Right renal pelvis (tissue), 4 donors: ENCODE results near the gene FLOT1. TPM values are rescaled to one million over a fixed set of nuclear protein-coding genes. Genes with fewer than 3 reads are reported as not detected.
"Not testable (repeated sequence)": the region's sequence is repeated elsewhere in the genome, so short reads cannot be mapped to it uniquely, and the experiment has no call there.

Experiments used
- DNase-seq, 4 donors: peaks; one replicate each; pipeline ENCODE4 v3.0.0-alpha.2; 2013; ENCODE audit warnings: low read depth in 4 of 4, low spot score in 3 of 4, missing footprints in 1 of 4
- polyA plus RNA-seq, 4 donors: library from polyadenylated mRNA; unstranded; fragments of 120-200 nt; gene quantifications; one replicate each; pipeline ENCODE4 v1.2.1, GENCODE V29; 2013; ENCODE audit not compliant: insufficient read length in 4 of 4

Gene FLOT1
- polyA plus RNA-seq, 4 donors = 135 to 145 (median 143) TPM

DNA sequence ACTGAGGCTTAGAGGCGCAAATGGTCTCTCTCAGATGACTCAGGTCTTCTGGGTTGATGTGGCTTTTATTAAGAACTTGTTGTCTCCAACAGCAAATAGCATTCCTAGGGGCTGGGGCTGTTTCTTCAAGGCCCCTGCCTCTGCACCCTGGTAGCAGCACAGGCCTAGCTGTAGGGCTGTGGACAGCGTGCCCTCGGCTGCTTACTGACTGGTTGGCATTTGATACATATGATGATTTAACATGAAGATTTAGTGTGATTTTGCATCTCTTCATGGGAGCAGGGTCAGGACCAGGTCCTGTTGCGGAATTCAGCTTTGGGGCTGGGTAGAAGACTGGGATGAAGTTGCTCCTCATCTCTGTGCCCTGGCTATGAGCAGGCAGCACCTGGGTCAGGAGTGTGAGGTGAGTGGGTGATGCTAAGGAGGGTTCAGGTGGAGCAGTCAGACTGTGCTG lies 26.2 kb upstream of the FLOT1 start:
- DNase-seq = no peak

DNA sequence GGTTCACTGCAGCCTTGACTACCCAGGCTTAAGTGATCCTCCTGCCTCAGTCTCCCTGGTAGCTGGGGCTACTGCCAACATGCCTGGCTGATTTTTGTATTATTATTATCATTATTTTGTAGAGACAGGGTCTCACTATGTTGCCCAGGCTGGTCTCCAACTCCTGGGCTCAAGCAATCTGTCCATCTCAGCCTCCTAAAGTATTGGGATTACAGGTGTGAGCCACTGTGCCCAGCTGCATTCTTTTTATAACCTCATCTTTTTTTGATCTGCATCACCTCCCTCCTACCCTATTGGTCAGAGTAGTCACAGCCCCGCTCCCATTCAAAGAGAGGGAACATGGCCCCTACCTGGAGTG lies 25.4 kb upstream of the FLOT1 start:
- no peak for DNase-seq

DNA sequence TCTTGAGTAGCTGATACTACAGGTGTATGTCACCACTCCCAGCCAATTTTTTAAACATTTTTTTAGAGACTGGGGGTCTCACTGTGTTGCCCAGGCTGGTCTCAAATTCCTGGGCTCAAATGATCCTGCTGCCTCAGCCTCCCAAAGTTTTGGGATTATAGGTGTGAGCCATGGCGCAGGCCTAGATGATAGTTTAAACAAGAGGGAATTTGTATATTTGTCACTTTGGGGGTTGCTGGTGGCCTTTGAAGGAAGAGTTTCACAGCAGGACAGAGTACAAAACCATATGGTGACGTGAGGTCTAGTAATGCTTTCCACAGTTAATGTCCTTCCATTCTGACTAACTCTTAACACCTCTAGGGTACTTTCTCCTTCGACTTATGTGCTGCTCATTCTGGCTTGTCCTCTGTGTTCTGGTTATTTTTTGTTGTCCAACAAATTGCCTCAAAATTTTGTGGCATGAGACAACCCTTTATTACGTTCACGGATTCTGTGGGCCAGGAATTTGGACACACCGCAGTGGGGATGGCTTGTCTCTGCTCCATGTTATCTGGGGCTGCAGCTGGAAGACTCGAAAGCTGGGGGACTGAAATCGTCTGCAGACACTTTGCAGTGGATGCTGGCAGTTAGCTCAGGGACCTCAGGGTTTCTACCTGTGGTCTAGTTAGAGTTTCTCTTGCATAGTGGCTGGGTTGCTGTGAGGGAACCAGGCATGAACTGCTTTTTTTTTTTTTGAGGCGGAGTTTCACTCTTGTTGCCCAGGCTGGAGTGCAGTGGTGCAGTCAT lies 24.9 kb upstream of the FLOT1 start:
- DNase-seq = no peak

DNA sequence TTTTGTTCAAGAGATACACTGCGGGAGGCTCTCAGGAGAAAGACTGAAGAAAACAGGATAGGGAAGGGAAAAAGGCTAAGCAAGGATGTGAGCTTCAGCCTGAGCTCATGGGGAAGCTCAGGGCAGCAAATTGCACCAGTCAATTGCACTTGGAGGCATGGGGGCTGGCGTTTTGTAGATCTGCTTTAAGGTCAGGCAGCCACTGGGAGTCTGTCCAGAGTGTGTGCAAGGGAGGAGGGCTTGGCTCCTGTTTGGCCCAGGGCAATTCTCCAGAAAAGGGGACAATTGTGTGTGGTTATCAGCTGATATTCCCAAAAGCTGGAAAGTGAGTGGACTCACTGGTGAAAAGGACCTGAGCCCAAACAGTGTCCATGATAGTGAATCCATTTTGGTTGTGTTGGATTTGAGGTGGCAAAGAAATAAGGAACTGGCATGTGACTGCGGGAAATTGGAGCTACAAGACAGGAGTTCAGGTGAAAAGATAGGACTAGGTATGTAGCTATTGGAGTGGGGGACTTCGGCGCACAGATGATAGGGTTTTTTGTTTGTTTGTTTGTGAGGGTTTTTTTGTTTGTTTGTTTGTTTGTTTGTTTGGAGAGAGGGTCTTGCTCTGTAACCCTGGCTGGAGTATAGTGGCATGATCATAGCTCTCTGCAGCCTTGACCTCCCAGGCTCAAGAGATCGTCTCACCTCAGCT lies 24.1 kb upstream of the FLOT1 start:
- DNase-seq = no peak

DNA sequence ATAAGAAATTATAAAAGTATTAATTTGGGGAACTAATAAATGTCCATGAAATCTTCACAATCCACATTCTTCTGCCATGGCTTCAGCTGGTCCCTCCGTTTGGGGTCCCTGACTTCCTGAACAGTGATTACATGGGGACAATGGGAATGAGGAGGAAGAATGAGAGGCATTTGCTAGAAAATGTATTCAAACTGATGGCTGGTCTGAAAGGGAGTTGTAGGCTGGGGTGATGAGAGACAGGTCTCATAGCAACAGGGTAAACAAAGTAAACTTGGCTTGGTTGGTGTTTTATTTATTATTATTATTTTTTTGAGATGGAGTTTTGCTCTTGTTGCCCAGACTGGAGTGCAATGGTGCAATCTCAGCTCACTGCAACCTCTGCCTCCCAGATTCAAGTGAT lies 23.0 kb upstream of the FLOT1 start:
- DNase-seq = not testable (repeated sequence)

DNA sequence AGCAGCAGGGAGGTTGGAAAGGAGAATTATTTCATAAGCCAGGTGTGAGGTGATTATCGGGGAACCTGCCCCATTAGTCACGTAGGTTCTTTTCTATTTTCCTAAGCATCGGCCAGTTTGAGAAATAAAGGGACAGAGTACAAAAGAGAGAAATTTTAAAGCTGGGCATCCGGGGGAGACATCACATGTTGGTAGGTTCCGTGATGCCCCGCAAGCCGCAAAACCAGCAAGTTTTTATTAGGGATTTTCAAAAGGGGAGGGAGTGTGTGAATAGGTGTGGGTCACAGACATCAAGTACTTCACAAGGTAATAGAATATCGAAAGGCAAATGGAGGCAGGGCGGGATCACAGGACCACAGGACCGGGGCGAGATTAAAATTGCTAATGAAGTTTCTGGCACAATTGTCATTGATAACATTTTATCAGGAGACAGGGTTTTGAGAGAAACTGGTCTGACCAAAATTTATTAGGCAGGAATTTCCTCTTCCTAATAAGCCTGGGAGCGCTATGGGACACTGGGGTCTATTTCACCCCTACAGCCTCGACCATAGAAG lies 22.1 kb upstream of the FLOT1 start:
- not testable (repeated sequence) for DNase-seq

DNA sequence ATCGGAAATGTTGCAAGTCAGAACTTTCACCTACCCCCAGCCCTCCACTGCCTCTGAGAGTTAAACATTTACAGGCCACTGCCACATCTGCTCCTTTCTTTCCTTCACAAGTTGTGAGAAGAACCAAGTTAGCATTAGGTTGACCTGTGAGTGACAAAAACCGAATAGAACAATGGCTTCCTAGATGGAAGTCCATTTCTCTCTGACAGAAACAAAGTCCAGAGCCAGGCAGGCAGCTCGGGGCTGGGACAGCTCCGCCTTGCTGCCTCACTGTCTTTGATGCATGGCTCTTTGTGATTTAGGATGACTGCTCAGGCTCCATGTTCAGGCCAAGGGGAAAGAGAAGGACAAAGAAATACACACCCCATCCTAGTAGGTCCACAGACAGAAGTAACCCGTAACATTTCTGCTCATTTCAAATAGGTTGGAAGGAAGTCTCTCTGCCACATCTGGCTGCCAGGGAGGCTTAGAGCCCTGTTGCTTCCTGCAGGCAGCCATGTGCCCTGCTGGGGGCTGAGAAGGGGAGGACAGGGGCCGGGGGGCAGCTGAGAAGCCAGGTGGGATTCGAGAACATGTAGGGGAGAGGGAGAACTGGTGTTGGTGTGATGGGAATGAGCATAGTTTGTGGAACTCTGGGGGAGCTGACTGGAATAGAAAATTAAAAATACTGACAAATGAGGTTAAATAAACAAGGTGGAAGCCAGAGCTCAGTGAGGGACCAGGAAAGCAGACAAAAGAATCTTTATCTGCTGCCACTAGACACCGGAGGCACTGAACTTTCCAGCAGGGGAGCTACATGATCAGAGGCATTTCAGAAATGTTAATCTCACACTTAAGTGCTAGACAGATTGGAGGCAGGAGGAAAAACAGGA lies 21.4 kb upstream of the FLOT1 start:
- DNase-seq = no peak

DNA sequence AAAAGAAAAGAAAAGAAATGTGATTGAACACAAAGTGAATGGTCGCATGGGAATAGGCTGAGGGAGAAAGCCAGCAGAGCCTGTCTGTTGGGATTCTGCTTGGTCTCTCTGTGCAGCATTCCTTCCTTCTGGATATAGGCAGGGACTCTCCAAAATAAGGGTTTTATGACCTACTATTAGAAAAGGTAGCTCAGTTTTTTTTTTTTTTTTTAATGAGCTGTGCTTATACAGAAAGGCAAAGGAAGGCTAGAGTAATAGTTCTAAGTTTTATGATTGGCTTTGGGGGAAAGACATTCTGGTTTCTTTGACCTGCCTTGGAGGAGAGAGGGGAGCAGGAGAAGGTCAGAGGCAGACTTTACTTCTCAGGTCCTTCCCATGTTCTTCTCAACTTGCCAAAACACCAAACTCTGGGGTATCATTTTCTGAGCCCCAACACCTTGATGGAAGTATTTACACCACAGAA lies 20.7 kb upstream of the FLOT1 start:
- DNase-seq = no peak

DNA sequence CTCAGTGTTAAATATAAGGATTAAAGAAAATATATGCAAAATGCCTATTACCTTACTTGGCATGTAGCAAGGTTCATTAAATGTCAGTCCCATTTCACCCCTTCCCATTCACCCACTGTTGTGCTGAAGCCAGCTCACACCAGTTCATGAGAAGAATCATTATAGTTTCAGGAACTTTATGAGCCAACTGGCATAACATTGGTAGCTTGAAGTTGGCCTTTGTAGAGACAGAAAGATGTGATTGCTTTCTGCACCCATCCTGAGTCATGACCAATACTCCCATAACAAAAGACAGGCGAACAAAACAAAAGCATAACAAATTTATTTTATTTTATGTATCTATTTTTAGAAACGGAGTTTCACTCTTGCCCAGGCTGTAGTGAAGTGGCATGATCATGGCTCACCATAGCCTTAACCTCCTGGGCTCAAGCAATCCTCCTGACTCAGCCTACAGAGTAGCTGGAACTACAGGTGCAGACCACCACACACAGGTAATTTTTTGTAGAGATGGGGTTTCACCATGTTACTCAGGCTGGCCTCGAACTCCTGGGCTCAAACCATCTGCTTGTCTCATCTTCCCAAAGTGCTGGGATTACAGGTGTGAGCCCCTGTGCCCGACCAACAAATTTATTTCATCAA lies 19.4 kb upstream of the FLOT1 start:
- DNase-seq = no peak

DNA sequence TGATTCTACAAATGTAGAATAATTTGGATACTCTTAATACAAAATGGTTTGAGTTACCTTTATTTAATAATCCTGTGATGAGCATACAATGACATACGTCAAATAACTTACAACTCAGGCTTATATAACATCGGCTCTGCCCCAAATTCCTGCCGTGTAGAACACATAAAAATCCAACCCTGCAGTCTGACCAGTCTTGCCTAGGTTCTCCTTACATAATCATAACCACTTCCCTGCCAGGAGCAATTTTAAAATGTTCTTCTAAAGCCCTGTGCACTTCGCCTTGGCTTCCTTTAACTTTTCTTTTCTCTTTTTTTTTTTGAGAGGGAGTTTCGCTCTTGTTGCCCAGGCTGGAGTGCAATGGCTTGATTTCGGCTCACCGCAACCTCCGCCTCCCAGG lies 18.1 kb upstream of the FLOT1 start:
- no peak for DNase-seq

DNA sequence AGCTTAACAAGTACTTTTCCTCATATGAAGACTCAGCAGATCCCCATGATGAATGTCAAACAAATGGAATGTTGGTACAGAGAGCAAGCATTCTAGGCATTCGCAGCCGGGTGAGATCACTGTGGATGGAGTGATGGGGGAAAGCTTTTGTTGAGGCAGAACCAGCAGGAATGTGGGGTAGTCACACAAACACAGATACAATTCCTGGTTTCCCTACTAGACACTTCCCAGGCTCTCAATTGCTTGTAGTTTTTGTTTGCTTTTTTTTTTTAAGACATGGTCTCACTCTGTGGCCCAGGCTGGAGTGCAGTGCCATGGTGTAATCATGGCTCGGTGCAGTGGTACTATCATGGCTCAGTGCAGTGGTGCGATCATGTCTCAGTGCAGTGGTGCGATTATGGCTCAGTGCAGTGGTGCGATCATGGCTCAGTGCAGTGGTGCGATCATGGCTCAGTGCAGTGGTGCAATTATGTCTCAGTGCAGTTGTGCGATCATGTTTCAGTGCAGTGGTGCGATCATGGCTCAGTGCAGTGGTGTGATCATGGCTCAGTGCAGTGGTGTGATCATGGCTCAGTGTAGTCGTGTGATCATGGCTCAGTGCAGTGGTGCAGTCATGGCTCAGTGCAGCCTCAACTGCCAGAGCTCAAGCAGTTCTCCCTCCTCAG lies 17.2 kb upstream of the FLOT1 start:
- no peak for DNase-seq

DNA sequence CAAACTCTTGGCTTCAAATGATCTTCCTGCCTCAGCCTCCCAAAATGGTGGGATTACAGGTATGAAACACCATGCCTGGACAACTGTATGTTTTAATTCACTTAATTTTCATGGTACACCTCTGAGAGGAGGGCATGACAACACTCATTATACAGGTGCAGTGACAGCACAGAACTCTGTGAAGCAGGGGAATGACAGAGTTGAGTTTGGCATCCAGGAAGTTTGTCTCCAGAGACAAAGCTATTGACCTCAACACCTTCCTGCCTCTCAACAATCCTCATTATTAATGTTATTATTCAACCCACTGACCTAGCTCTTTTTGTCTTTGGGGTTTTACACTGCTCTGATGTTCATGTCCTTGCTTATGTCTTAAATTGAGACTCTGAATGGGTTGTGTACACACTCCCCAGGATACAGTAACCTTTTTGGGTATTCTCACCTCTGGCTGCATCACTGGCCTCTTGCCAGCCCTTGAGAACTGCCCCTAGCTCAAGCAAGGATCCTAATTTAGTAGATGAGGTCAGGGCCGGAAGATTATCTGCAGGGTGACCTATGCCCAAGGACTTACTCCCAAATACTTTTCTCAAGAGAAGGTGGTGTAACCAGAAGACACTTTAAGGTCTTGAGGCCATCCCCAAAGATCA lies 14.9 kb upstream of the FLOT1 start:
- no peak for DNase-seq

DNA sequence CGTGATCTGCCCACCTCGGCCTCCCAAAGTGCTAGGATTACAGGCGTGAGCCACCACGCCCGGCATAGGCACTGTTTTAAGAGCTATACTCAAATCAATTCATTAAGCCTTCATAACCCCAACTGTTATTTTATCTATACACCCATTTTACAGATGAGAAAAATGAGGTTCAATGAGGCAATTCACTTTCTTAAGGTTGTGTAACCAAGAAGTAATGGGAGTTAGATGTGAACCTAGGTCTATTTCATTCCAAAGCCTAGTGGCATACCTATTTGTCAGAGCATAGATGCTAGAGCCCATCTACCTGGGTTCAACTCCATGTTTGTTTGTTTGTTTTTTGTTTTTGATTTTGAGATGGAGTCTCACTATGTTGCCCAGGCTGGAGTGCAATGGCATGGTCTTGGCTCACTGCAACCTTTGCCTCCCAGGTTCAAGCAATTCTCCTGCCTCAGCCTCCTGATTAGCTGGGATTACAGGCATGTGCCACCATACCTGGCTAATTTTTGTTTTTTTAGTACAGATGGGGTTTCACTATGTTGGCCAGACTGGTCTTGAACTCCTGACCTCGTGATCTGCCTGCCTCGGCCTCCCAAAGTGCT lies 14.0 kb upstream of the FLOT1 start:
- DNase-seq = not testable (repeated sequence)

DNA sequence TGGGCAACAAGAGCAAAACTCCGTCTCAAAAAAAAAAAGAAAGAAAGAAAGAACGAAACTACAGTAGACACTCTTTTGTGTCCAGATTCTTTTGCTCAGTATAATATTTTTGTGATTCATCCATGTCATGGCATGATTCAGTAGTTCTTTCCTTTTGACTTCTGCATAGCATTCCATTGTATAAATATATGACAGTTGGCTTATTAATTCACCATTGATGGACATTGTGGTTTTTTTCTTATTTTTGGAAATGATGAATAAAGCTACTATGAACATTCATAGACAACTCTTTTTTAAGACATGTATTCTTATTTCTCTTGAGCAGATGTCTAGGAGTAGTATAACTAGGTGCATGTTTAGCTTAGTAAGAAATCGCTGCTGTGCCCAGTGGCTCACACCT lies 12.1 kb upstream of the FLOT1 start:
- DNase-seq = no peak

DNA sequence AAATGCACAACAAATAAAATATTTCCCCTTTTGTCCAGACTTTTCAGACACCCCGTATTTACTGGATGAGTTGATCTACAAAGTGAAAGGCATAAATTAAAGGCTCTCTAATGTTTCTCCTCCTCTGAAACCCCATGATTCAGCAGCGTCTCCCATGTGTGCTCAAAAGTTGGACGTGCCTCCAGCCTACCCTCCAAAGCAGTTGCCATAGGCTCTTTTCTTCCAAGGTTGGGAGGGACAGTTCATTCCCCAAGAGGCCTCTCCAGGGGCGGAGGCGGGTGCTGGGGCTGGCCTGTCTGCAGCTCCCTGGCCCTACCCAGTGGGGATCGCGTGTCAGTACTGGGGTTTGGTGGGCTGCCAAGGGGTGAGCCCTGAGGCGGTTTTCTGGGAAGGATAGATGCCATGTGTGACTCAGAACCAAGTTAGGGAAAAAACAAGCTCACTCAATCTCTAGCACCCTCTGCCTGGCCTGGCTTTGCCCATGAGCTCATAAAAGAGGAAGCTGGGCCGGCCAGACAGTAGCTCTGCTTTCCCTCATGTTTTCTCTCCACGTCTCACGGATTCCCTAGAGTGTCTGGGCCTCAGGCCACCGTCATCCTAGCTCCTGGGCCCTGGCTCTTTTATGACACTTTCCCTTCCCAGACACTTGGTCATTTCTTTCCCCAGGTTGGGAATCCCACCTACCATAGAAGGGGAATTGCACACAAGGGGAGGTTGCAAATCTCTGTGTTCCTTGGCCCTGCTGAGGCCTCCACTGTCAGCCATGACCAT lies 9.9 kb upstream of the FLOT1 start:
- no peak for DNase-seq

DNA sequence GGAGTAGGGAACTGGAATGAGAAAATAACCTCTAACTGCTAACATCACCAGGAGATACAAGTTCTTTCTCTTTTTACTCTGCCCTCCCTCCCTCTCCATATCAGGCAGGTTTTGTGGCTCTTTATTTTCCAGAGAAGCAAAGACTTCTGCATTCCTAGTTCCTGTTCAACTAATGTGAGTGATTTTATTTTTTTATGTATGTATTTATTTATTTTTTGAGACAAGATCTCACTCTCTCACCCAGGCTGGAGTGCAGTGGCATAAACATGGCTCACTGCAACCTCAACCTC lies 7.8 kb upstream of the FLOT1 start:
- DNase-seq = no peak

DNA sequence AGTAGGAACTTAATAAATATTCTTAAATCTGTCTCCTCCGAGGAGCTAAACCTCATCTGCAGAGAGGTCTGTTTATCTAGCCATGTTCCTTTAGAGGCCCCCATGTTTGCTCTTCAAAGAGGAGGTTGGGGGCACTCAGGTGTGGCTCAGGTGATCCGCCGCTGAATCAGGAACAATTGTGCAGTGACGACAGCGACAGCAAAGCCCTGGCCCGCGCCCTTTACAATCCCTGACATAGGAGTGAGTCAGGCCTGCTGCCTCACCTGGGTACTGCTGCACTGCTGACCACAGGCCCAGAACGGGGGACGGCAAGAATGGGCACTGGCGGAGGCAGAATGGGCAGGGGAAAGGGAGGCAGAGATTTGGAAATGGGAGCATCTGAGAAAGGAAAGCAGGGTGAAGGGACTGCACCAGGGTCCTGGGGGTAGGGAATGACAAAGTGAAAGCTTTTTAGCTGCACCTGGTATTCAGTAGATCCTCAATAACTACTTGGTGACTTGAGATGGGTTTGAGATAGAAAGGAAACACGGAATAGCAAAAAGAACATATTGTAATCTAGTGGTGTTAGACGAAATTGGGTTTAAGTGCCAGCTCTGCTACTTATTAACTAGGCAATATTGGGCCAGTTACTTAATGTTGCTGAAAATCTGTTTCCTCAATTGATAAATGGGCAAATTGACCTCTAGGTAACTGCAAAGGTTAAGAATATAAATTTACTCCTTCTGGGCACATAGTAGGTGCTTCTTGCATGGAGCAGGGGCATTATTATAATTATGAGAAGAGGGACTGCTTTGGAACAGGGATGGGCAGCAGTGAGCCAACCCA lies 7.3 kb upstream of the FLOT1 start:
- DNase-seq = no peak
